GM19328 (cell line): ENCODE measurements around the gene SHISA9.

Experiments
- ATAC-seq: cut with Tn5 transposase; IDR thresholded peaks from one replicate; pipeline ENCODE4 v1.9.1; 2021; ENCODE audit warnings: mild to moderate bottlenecking, moderate library complexity; ENCODE audit not compliant: unreplicated experiment

SHISA9 gene

DNA sequence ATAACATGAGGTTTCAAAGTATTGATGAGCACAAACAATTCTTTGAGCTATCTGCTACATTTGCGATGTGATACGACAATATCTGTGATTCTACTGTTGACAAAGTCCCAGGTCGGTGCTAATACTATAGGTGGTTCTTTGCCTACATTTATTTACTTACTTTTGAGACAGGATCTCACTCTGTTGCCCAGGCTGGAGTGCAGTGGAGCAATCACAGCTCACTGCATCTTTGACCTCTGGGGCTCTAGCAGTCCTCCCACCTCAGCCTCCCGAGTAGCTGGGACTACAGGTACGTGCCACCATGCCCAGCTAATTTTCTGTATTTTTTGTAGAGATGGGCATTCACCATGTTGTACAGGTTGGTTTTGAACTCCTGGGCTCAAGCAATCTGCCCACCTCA is 343.4 kb downstream of the SHISA9 start:
- no peak for ATAC-seq

DNA sequence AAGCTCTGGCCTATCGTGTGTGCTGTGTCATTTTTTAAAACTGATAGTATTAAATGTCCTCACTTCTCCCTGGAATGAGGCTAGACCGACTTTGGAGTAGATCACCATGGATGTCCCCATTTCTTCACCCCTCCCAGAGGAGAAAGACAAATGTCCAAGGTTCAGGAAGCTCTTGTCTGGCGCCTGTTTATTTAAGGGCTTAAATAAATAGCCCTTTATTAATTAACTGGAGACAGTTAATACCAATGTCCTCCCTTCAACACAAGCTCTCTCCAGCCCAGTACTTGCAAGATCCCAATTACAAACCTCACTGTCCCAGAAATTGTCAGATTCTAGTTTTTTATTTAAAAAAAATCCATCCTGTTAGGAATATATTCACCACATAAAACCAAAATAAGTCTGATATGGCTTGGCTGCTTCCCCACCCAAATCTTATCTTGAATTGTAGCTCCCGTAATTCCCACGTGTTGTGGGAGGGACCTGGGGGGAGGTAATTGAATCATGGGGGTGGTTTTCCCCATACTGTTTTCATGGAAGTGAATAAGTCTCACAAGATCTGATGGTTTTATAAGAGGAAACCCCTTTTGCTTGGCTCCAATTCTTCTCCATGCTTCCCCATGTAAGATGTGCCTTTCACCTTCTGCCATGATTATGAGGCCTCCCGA is 344.4 kb downstream of the SHISA9 start:
- no peak for ATAC-seq

DNA sequence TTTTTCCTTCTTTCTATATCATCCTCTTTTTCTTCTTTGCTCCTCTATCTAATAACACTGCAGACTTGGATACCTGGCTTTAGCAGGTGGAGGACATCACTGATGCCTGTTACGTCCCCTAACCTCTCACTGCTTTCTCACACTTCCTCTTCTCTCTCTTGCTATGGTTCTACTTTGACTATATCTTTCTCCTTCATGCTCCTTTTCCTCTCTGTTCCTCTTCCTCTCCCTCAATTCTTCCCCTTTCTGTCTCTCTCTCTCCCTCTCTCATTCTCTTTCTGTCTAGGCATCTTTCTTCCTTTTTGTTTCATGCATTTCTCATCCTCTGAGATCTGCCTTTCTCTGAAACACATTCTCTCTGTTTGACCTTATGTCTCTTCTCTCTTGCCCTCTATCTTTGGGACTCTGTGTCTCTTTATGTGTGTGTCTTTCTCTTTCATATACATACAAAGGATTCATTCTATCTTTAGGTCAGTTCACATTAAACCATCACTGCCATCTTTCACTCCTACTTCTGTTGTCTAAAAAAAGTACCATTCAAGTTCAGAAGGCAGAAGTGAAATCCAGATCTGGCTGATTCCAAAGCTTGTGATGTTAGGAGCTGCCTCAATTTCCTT is 353.7 kb downstream of the SHISA9 start:
- ATAC-seq = no peak

DNA sequence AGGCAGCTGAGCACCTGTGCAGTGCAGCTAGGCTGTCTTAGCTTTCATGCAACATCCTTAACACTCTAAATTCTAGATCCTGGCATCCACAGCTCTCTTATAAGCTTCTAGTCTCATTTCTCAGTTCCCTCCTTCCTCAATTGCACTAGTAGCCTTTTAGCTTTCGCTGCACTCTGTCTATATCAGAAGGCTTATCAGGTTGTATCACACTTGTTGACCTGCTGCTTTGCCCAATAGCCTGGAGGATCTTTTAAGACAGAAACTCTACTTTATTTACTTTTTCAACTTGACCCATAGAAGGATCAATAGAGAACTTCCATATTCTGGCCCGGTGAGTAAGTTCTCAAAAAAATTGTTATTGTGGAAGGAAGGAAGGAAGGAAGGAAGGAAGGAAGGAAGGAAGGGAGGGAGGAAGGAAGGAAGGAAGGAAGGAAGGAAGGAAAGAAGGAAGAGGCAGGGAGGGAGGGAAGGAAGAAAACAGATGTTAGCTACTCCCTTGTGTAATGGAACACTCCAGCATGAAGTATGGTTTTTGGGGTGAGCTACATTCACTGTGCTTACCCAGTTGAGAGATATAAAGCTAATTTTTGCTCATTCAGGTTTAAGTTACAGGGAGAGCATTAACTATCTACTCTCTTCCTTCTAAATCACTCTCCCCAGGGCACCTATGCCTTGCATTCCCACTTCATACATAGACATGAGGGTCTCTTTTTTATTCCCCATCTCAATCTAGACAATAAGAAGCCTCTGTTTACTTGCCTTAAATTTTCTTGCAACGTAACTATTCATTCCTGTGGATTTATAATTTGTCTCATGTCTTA is 361.1 kb downstream of the SHISA9 start:
- ATAC-seq = no peak

DNA sequence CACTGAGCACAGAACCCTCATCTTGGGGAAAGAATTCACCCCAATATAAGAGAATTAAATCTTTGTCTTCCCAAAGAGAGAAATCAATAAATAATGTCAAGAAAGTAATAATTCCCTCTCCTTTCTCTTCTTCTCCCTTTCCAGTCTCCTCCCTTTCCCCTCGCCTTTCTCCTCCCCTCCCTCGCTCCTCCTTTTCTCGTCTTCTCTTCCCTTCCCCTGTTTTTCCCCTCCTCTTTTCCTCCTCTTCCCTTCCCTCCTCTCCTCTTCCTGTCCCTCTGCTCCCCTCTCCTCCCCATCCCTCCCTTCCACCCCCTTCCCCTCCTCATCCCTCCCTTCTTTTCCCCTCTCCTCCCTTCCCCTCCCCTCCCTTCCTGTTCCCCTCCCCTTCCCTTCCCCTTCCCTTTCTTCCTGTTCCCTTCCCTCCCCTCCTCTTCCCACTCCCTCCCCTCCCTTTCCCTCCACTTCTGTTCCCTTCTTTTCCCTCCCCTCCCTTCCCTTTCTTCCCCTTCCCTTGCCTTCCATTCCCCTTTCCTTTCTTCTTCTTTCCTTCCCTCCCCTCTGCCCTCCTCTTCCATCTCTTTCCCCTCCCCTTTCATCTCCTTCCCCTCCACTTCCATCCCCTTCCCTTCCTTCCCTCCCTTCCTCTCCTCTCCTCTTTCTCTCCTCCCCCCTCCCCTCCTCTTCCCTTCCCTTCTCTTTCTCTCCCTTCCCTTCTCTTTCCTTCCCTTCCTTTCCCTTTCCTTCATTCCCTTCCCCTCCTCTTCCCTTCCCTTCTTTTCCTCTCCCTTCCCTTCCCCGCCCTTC is 363.6 kb downstream of the SHISA9 start:
- no peak for ATAC-seq

DNA sequence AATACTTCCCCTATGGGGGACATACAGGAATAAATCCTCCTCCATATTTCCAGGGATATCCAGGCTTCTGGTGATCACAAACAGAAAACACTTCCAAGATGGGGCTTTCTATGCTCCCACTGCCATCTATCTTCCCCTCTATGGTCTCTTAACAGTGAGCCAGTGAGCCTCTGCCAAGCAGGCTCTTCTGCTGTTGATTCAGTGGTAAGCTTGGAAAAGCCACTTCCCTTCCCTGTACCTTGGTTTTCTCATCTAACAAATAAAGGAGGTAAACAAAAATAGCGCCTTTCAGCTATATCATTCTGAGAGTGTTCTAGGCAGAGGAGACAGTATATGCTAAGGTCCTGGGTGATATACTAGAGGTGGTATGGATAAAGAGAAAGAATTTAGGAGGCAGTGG is 368.0 kb downstream of the SHISA9 start:
- ATAC-seq = no peak

DNA sequence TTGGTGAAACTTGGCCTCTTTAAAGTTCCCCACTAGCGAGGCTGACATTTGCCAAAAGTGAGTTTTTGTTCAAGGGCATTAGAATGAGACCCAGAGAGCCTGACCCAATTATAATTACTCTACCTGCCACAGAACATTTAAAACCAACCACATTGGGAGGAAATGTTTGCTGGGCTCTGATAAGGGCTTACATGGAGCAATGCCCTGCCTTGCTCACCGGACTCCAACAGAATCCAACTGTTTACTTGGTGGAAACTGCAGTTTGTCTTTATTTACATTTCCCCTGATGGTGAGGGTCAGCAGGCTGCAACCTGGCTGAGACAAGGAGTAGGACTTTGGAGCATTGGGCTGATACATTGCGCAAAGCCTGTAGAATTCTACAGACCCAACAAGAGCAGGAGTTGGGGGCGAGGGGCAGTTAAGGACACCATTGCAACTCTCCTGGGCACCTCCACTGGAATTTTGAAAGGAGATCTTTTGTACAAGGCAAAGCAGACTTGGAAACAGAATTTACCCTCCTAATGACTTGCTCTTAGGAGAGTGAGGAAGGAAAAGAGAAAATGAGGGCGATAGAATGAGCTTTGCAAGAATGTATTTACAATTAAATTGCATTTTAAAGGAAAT is 368.6 kb downstream of the SHISA9 start:
- ATAC-seq = no peak

DNA sequence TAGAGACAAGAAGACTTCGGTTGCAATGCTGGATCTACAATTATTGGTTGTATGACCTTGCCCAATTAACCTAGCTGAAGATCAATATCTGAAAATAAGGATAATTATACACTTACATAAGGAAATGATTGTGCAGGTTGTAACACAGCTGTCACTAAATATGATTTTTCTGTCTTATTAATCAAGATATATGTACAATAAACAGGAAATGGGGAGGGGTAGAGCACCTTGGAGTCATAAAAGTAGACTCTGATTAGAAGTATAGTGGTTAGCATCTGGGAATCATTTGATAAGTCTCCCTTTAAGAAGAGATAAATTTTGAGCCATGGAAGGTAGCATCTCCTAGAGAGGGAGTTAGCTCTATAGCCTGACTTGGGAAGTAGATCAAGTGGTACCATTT is 369.2 kb downstream of the SHISA9 start:
- ATAC-seq = no peak

DNA sequence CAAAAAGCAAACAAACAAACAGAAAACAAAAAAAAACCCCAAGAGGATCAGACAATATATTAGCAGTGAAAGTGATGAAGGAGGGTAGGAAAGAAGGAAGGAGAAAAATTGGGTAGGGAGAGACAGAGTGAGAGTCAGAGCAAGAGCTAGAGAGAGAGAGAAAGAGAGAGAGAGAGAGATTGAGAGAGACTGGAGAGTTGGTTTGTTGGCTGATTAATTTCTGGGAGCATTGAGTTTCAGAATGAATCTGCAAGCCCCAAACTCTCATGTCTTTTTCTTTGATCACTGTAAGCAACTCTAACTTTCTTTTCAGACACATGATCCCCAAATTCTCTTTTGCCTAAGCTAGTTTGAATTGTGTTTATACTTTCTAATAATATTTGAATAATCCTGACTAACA is 388.1 kb downstream of the SHISA9 start:
- ATAC-seq = no peak
